ENCODE measurements around the gene E2F4. TPM values are rescaled to one million over a fixed set of nuclear protein-coding genes. Genes with fewer than 3 reads are reported as not detected.

Gene E2F4
- total and polyA plus RNA-seq, 2 donors (not counting 1 experiment from before 2014, with no cell fraction given) = 42.4 to 59.9 TPM

GRCh38 chr16:67200491-67200890 lies 8.5 kb downstream of the E2F4 start:
- no peaks in the 10 kb centered on the region for H3K4me1 ChIP-seq (ENCODE audit: control insufficient read depth, extremely low read depth, insufficient read depth, low read length)
- H3K4me3 ChIP-seq (replicated peaks in 1 of 4; ENCODE audit: control extremely low read depth in 1 of 4, insufficient read depth in 1 of 4, low read depth in 3 of 4, low read length in 4 of 4) = no peak overlapping the region
- H3K79me2 ChIP-seq (ENCODE audit: control insufficient read depth, insufficient read depth, low read length) = no peaks in the 10 kb centered on the region
- no peak overlapping the region for H3K9ac ChIP-seq (ENCODE audit: insufficient read depth, low read length)
- no peak overlapping the region for H3K27ac ChIP-seq (ENCODE audit: insufficient read depth, low read length)
- TF ChIP-seq EZH2 (IDR thresholded peaks at IDR 0.05; ENCODE audit: low read length, missing control alignments) = no peak
- no peak for TF ChIP-seq CTCF (conservative IDR thresholded peaks at IDR 0.05 in 1 of 2, IDR thresholded peaks at IDR 0.05 in 1 of 2; ENCODE audit: low read depth in 1 of 2, low read length in 2 of 2)
- no peak overlapping the region for H2AFZ ChIP-seq (ENCODE audit: low read length)
- DNase-seq (ENCODE audit: low read depth in 2 of 2) = no peak
- H3K9me3 ChIP-seq (ENCODE audit: control insufficient read depth, insufficient read depth, low read depth, low read length) = no peaks in the 10 kb centered on the region
- H3K36me3 ChIP-seq (ENCODE audit: control insufficient read depth, insufficient read depth, low read length) = peaks cover 46% of the 10 kb centered on the region
- no peaks in the 10 kb centered on the region for H4K20me1 ChIP-seq (ENCODE audit: control insufficient read depth, extremely low read depth, insufficient read depth, low read length)
- H3K27me3 ChIP-seq (ENCODE audit: control insufficient read depth, insufficient read depth, low read length) = no peaks in the 10 kb centered on the region
- no peak overlapping the region for H3K4me2 ChIP-seq (ENCODE audit: extremely low read depth, insufficient read depth, low read length)

- H4K20me1 ChIP-seq (ENCODE audit: control insufficient read depth, extremely low read depth, insufficient read depth, low read length) = no peaks in the 10 kb centered on the region
- no peak overlapping the region for H3K4me3 ChIP-seq (replicated peaks in 1 of 4; ENCODE audit: control extremely low read depth in 1 of 4, insufficient read depth in 1 of 4, low read depth in 3 of 4, low read length in 4 of 4)
- no peaks in the 10 kb centered on the region for H3K4me1 ChIP-seq (ENCODE audit: control insufficient read depth, extremely low read depth, insufficient read depth, low read length)
- H3K27ac ChIP-seq (ENCODE audit: insufficient read depth, low read length) = no peak overlapping the region
- TF ChIP-seq EZH2 (IDR thresholded peaks at IDR 0.05; ENCODE audit: low read length, missing control alignments) = no peak
- no peak for TF ChIP-seq CTCF (conservative IDR thresholded peaks at IDR 0.05 in 1 of 2, IDR thresholded peaks at IDR 0.05 in 1 of 2; ENCODE audit: low read depth in 1 of 2, low read length in 2 of 2)
- no peaks in the 10 kb centered on the region for H3K79me2 ChIP-seq (ENCODE audit: control insufficient read depth, insufficient read depth, low read length)
- H3K9ac ChIP-seq (ENCODE audit: insufficient read depth, low read length) = no peak overlapping the region
- H3K27me3 ChIP-seq (ENCODE audit: control insufficient read depth, insufficient read depth, low read length) = no peaks in the 10 kb centered on the region
- H3K4me2 ChIP-seq (ENCODE audit: extremely low read depth, insufficient read depth, low read length) = no peak overlapping the region
- H2AFZ ChIP-seq (ENCODE audit: low read length) = no peak overlapping the region
- DNase-seq (ENCODE audit: low read depth in 2 of 2) = no peak
- H3K9me3 ChIP-seq (ENCODE audit: control insufficient read depth, insufficient read depth, low read depth, low read length) = no peaks in the 10 kb centered on the region
- H3K36me3 ChIP-seq (ENCODE audit: control insufficient read depth, insufficient read depth, low read length) = peaks cover 36% of the 10 kb centered on the region
Observed at GRCh38 chr16:67201411-67202345, 9.7 kb downstream of the E2F4 start.

GRCh38 chr16:67202426-67202825 lies 10.5 kb downstream of the E2F4 start:
- Histone ChIP-seq H3K9me3 (ENCODE audit: control insufficient read depth, insufficient read depth, low read depth, low read length) (no peaks in the 10 kb centered on the region), H3K27me3 (ENCODE audit: control insufficient read depth, insufficient read depth, low read length) (no peaks in the 10 kb centered on the region), H3K79me2 (ENCODE audit: control insufficient read depth, insufficient read depth, low read length) (no peaks in the 10 kb centered on the region), H2AFZ (ENCODE audit: low read length) (no peak overlapping the region), H3K36me3 (ENCODE audit: control insufficient read depth, insufficient read depth, low read length) (peaks cover 36% of the 10 kb centered on the region), H3K27ac (ENCODE audit: insufficient read depth, low read length) (no peak overlapping the region), H4K20me1 (ENCODE audit: control insufficient read depth, extremely low read depth, insufficient read depth, low read length) (no peaks in the 10 kb centered on the region), H3K4me3 (replicated peaks in 1 of 4; ENCODE audit: control extremely low read depth in 1 of 4, insufficient read depth in 1 of 4, low read depth in 3 of 4, low read length in 4 of 4) (no peak overlapping the region), H3K4me2 (ENCODE audit: extremely low read depth, insufficient read depth, low read length) (no peak overlapping the region), H3K9ac (ENCODE audit: insufficient read depth, low read length) (no peak overlapping the region), H3K4me1 (ENCODE audit: control insufficient read depth, extremely low read depth, insufficient read depth, low read length) (peaks cover 3% of the 10 kb centered on the region)
- TF ChIP-seq CTCF (conservative IDR thresholded peaks at IDR 0.05 in 1 of 2, IDR thresholded peaks at IDR 0.05 in 1 of 2; ENCODE audit: low read depth in 1 of 2, low read length in 2 of 2) (no peak), EZH2 (IDR thresholded peaks at IDR 0.05; ENCODE audit: low read length, missing control alignments) (no peak)
- DNase-seq (ENCODE audit: low read depth in 2 of 2) = no peak
